NCI-H510A (cell line): ENCODE data around the gene CLEC3A.
"Not testable (repeated sequence)": the region's sequence is repeated elsewhere in the genome, so short reads cannot be mapped to it uniquely, and the experiment has no call there.

ENCODE experiments used
- DNase-seq: peaks from one replicate; lab custom pipeline; 2025; lab: John Stamatoyannopoulos, UW

CLEC3A gene

GRCh38 chr16:78034530-78034929, 12.2 kb downstream of the CLEC3A start:
- DNase-seq = no peak

DNA sequence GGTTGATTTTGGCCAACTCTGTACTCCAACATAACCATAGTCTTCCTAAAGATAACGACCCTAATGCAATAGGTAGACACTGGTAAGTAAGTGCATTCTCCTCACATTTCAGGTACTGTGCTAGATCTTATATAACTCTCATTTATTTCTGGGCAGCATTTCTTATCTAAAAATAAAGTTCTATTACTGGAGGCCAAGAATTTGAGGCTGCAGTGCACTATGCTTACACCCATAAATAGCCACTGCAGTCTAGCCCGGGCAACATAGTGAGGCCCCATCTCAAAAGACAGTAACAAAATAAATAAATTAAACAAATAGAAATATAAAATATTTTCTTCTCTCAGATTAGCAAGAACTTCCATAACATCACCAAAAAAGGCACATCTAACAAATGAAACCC, 12.7 kb downstream of the CLEC3A start:
- no peak for DNase-seq

- no peak for DNase-seq
Measured at GRCh38 chr16:78040396-78040795, 18.0 kb downstream of the CLEC3A start.

DNA sequence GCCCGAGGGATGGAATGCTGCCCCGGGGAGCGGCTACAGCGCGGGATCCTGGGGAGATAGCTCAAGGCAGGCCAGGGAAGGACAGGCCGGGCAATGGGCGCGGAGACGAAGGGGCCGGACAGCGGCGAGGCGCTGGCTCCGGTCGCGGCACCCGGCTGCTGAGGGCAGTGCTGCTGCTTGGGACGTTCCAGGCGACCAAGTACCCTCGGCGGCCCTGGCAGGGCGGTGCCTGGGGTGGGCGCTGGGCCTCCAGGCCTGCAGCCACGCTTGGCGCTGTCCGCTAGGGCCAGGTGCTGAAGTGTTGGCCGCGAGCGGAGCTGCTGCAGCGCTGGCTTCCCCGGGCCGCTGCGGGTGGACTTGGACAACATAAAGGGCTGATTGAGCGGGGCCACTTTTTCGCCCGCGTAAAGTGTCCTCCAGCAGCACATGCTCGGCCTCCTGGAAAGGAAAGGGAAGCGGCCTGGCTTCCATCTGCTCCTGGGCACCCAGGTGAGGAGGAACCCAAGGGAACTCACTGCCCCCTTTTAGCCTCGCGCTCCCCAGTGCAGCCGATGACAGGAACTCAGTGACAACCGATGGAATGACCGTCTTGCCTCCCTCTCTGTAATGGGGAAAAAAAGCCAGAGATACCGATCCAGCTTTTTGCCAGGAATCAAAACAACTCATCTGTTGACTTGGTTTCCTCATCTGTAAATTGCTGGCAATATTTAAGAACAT, 23.7 kb downstream of the CLEC3A start:
- no peak for DNase-seq

DNA sequence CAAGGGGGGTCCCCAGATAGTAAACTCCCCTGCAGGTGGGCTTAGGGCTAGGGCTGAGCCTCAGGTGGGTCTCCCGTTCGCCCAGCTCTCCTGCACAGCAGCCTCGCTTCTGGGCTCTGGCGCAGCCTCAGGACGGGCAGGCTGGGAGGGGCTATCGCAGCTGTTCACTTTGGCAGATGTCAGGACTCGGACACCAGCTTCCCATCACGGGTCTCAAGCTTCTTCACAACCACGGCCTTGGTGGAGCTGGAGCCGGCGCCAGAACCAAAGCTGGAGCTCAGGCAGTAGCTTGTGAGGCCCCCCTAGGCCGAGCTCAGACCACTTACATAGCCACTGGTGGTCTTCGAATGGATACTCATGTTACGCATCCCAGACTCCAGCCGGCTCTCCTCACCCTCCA, 26.0 kb downstream of the CLEC3A start:
- no peak for DNase-seq

DNA sequence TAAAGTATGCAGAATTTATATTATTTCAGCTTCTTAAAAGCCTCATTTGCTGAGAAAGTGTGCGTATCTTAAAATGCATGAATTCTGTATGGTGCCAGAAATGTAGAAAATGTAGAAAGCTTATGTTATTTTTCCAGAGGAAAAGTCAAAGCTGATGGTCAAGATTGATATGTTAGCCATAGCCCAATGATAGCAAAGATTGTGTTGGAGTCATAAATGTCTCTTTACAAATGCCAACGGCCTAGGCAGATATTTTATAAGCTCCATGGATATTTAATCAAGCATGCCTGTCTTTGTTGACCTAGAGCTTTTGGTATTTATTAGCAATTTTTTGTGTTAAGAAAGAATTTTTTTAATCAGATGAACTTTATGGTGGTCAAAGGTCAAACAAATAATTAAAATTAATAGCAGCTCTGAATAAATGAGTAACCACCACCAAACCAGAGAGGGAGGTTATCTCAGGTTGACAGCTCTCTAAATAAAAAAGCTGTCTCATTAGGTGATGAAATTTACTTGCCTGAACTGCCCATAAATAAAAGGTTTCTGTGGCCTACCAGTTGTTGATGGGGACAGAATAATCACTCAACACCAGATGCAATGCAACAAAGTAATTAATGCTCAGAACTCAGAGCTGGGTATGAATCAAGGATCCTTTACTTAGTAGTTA, 28.5 kb downstream of the CLEC3A start:
- DNase-seq = no peak

GRCh38 chr16:78057803-78058564, 35.6 kb downstream of the CLEC3A start:
- DNase-seq = no peak

DNA sequence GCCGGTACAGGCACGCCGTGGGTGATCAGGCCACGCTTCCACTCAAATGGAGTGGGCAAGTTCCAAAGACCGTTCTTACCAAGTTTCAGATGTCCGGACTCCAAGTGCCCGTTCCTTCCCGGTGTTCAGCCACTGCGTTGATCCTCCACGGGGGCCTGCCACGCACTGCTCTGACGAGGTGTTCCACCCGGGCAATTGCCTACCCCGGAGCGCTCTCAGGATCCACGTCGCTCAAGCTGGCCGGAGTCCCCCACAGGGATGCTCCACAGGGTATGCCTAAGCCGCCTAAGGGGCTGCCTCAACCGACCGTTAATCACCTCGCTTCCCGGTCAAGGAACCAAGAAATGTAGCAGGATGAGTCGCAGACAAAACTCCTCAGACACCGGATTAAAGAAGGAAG, 37.5 kb downstream of the CLEC3A start:
- not testable (repeated sequence) for DNase-seq

DNA sequence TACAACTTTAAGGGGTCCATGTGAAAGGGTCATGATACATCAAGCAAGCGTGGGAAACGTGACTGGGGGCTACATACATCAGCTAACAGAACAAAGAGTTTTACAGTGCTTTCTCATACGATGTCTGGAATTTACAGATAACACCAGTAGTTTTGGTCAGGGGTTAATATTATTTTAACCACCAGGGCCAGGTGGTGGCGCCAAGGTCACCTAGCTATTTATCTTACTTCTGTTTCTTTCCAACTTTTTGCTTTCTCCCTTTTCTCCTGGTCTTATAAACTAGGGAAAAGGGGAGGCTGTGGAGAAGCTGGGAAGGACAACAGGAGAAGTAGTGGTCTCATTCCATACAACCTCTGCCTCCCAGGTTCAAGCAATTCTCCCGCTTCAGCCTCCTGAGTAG, 37.9 kb downstream of the CLEC3A start:
- DNase-seq = no peak

DNA sequence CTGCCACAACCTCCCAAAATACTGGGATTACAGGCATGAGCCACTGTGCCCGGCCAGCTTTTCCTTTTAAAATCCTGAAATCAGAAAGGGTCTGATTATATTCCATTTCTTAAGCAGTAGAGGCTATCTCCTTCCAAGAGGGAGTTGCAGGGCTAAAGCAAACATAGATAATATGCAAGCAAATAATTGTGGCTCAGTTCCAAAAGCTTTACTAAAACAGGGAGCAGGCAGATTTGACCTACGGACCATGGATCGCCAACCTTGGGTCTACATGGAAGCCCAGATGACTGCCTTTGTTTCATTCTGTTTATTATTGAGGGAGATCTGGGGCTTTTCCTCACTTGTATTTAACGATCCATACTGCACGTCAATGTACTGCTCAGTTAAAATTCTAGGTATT, 38.5 kb downstream of the CLEC3A start:
- no peak for DNase-seq

GRCh38 chr16:78065319-78065718, 43.0 kb downstream of the CLEC3A start:
- DNase-seq = no peak

- DNase-seq = no peak
Measured at GRCh38 chr16:78069913-78070312, 47.6 kb downstream of the CLEC3A start.

DNA sequence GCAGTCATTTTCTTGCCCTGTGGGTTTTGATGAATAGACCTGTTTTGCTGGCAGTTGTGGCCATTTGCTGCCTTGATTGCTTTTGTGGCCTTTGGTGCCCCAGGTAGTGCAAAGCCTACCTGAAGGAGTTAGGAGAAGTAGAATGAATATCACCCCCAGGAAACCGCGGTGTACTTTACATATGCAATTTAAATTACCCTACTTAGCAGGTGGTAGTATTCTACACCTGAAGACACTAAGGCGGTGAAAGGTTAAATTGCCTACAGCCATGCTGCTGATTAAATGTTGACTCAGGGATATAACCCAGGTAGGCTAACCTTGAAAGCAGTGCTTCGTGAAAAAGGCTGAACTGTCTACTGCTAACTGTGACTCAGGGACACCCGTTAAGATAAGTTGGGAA, 49.9 kb downstream of the CLEC3A start:
- DNase-seq = no peak

DNA sequence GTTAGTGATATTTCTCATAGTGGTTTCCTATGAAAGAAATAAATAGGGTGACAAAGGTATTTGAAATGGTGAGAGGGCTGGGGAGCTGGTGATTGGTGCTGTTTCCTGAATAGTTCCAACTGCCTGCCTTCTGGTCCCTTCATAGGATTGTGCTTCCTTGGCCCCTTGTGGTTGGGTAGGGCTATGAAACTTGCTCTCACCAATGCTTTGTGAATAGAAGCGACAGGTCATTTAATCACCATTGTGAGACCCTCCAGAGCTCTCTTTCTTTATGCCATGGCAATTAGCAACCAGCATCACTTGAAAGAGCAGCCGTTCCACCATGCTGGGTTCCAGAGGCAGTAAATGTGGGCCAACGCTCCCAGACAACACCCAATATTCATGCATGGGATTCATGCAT, 53.5 kb downstream of the CLEC3A start:
- no peak for DNase-seq

DNA sequence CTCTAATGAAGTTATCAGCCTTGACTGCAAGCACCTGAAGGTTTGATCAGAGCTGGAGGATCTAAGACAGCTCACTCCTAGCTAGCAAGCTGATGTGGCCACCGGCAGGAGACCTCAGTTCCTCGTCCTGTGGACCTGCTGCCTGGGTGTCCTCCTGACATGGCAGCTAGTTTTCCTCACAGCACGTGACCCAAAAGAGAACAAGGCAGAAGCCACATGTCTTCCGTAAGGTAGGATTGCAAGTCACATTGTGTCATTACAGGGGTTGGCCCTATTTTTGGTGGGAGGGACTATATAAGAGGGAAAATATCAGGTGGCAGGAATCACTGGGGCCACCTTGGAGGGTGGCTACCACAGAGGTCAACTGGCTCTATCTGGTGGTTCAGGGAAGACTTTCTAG, 59.0 kb downstream of the CLEC3A start:
- no peak for DNase-seq
